Central memory CD8-positive, alpha-beta T cell (primary cell): ENCODE data around the gene CTU2.

ENCODE experiments used
- ATAC-seq: fragments of 150-1000 bp; cut with Tn5 transposase; replicated peaks from 2 replicates; pipeline ENCODE4 v1.10.0; 2022; ENCODE audit warnings: mild to moderate bottlenecking, moderate FRiP score, moderate number of reproducible peaks; ENCODE audit not compliant: poor library complexity, severe bottlenecking; ENCODE audit errors: extremely low read depth
- DNase-seq, 2 donors: peaks; one replicate each; pipeline ENCODE4 v3.0.0; 2021; ENCODE audit warnings: low spot score in 2 of 2
- H3K27ac Mint-ChIP-seq: one replicate; pipeline ENCODE4 v1.8.0; 2022; ENCODE audit warnings: low read depth, mild to moderate bottlenecking, moderate library complexity, mixed read lengths
- H3K27me3 Mint-ChIP-seq: one replicate; pipeline ENCODE4 v1.8.0; 2022; ENCODE audit warnings: mixed read lengths
- H3K36me3 Mint-ChIP-seq: one replicate; pipeline ENCODE4 v1.8.0; 2022; ENCODE audit warnings: mild to moderate bottlenecking, moderate library complexity, mixed read lengths; ENCODE audit not compliant: insufficient read depth
- H3K4me1 Mint-ChIP-seq: one replicate; pipeline ENCODE4 v1.8.0; 2022; ENCODE audit warnings: mixed read lengths
- H3K4me3 Mint-ChIP-seq: one replicate; pipeline ENCODE4 v1.8.0; 2022; ENCODE audit warnings: mild to moderate bottlenecking, moderate library complexity, mixed read lengths
- H3K9me3 Mint-ChIP-seq: one replicate; pipeline ENCODE4 v1.8.0; 2022; ENCODE audit warnings: mixed read lengths

The CTU2 gene

GRCh38 chr16:88735121-88735520 lies 28.8 kb downstream of the CTU2 start:
- no peak for DNase-seq
- Mint-ChIP-seq H3K36me3 (peaks cover 10% of the 10 kb centered on the region), H3K4me3 (no peak overlapping the region), H3K27me3 (no peaks in the 10 kb centered on the region), H3K27ac (no peak overlapping the region), H3K4me1 (peaks cover 9% of the 10 kb centered on the region), H3K9me3 (no peaks in the 10 kb centered on the region)
- ATAC-seq: no peak

- Mint-ChIP-seq H3K4me1 (peaks cover 9% of the 10 kb centered on the region), H3K4me3 (no peak overlapping the region), H3K9me3 (no peaks in the 10 kb centered on the region), H3K36me3 (peaks cover 13% of the 10 kb centered on the region), H3K27ac (no peak overlapping the region), H3K27me3 (no peaks in the 10 kb centered on the region)
- ATAC-seq (no peak), DNase-seq (no peak)
Measured at GRCh38 chr16:88735616-88736015, 29.3 kb downstream of the CTU2 start.

- H3K27ac Mint-ChIP-seq: no peak overlapping the region
- no peaks in the 10 kb centered on the region for H3K27me3 Mint-ChIP-seq
- no peak for ATAC-seq
- no peak for DNase-seq
- H3K36me3 Mint-ChIP-seq: peaks cover 13% of the 10 kb centered on the region
- H3K9me3 Mint-ChIP-seq: no peaks in the 10 kb centered on the region
- peaks cover 9% of the 10 kb centered on the region for H3K4me1 Mint-ChIP-seq
- H3K4me3 Mint-ChIP-seq: no peak overlapping the region
Measured at GRCh38 chr16:88736088-88736487, 29.8 kb downstream of the CTU2 start.

GRCh38 chr16:88736496-88736895 lies 30.2 kb downstream of the CTU2 start:
- ATAC-seq (no peak), DNase-seq (no peak)
- Mint-ChIP-seq H3K36me3 (peaks cover 13% of the 10 kb centered on the region), H3K4me1 (peaks cover 5% of the 10 kb centered on the region), H3K4me3 (no peak overlapping the region), H3K9me3 (no peaks in the 10 kb centered on the region), H3K27me3 (no peaks in the 10 kb centered on the region), H3K27ac (no peak overlapping the region)

GRCh38 chr16:88737298-88738150 lies 31.2 kb downstream of the CTU2 start:
- H3K4me3 Mint-ChIP-seq: no peak overlapping the region
- H3K36me3 Mint-ChIP-seq: peaks cover 13% of the 10 kb centered on the region
- peaks cover 5% of the 10 kb centered on the region for H3K4me1 Mint-ChIP-seq
- DNase-seq: peak; percentile 51 to 63
- no peak overlapping the region for H3K27ac Mint-ChIP-seq
- ATAC-seq: peak; percentile 81
- no peaks in the 10 kb centered on the region for H3K27me3 Mint-ChIP-seq
- no peaks in the 10 kb centered on the region for H3K9me3 Mint-ChIP-seq

GRCh38 chr16:88738151-88739084 lies 32.1 kb downstream of the CTU2 start:
- Mint-ChIP-seq H3K4me1 (peaks cover 5% of the 10 kb centered on the region), H3K36me3 (peaks cover 11% of the 10 kb centered on the region), H3K9me3 (no peaks in the 10 kb centered on the region), H3K27ac (peak overlapping the region; percentile 49), H3K27me3 (no peaks in the 10 kb centered on the region), H3K4me3 (no peak overlapping the region)
- DNase-seq (no peak), ATAC-seq (no peak)

GRCh38 chr16:88739139-88739976 lies 33.1 kb downstream of the CTU2 start:
- Mint-ChIP-seq H3K9me3 (no peaks in the 10 kb centered on the region), H3K27ac (peak overlapping the region; percentile 49), H3K4me3 (no peak overlapping the region), H3K4me1 (peaks cover 5% of the 10 kb centered on the region), H3K36me3 (peaks cover 11% of the 10 kb centered on the region), H3K27me3 (no peaks in the 10 kb centered on the region)
- DNase-seq (no peak), ATAC-seq (no peak)

- DNase-seq (no peak), ATAC-seq (no peak)
- Mint-ChIP-seq H3K27me3 (no peaks in the 10 kb centered on the region), H3K36me3 (peaks cover 11% of the 10 kb centered on the region), H3K4me1 (peaks cover 7% of the 10 kb centered on the region), H3K27ac (no peak overlapping the region), H3K4me3 (no peak overlapping the region), H3K9me3 (no peaks in the 10 kb centered on the region)
Measured at GRCh38 chr16:88739977-88740726, 33.8 kb downstream of the CTU2 start.

- H3K4me3 Mint-ChIP-seq: no peak overlapping the region
- no peak for ATAC-seq
- H3K4me1 Mint-ChIP-seq: peaks cover 11% of the 10 kb centered on the region
- no peaks in the 10 kb centered on the region for H3K27me3 Mint-ChIP-seq
- H3K9me3 Mint-ChIP-seq: no peaks in the 10 kb centered on the region
- H3K27ac Mint-ChIP-seq: no peak overlapping the region
- peaks cover 13% of the 10 kb centered on the region for H3K36me3 Mint-ChIP-seq
- DNase-seq: no peak
Measured at GRCh38 chr16:88740727-88741055, 34.4 kb downstream of the CTU2 start.

- H3K4me1 Mint-ChIP-seq: peaks cover 18% of the 10 kb centered on the region
- H3K4me3 Mint-ChIP-seq: no peak overlapping the region
- peaks cover 16% of the 10 kb centered on the region for H3K36me3 Mint-ChIP-seq
- no peak for ATAC-seq
- no peak overlapping the region for H3K27ac Mint-ChIP-seq
- H3K27me3 Mint-ChIP-seq: no peaks in the 10 kb centered on the region
- DNase-seq: no peak
- no peaks in the 10 kb centered on the region for H3K9me3 Mint-ChIP-seq
Measured at GRCh38 chr16:88741368-88741767, 35.1 kb downstream of the CTU2 start.

GRCh38 chr16:88742896-88743605 lies 36.7 kb downstream of the CTU2 start:
- Mint-ChIP-seq H3K36me3 (peaks cover 16% of the 10 kb centered on the region), H3K27me3 (no peaks in the 10 kb centered on the region), H3K9me3 (no peaks in the 10 kb centered on the region), H3K4me3 (no peak overlapping the region), H3K4me1 (peaks cover 24% of the 10 kb centered on the region), H3K27ac (no peak overlapping the region)
- DNase-seq: no peak
- ATAC-seq: no peak
